ENCODE data around the gene HUS1.
"Not testable (repeated sequence)": the region's sequence is repeated elsewhere in the genome, so short reads cannot be mapped to it uniquely, and the experiment has no call there.

The HUS1 gene

DNA sequence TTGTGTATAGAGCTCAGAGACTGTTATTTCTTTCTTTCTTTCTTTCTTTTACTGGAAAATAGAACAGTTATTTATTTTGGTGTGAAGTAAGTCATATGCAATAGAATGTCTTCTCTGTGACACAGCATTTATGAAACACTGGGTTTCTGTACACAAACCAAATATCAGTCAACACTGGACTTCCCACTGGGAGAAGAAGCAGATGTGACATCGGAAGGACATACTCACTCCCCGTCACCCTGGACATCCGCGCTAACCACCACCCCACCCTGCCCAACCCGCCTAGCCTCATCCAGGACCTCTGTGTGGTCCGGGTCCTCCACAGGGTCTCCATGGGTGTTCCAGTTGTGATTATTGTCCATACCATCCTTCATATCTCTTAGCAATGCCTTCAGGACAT lies 27.5 kb upstream of the HUS1 start:
- TF ChIP-seq POLR2AphosphoS5 (IDR thresholded peaks at IDR 0.05; ENCODE audit: borderline replicate concordance, low read depth, low read length), result no peak
- TF ChIP-seq EZH2 (IDR thresholded peaks at IDR 0.05), result no peak
- TF ChIP-seq FOXP2 (optimal IDR thresholded peaks at IDR 0.05; ENCODE audit: control extremely low read depth, extremely low read length, insufficient read depth), result no peak
- no peak overlapping the region for H3K4me3 ChIP-seq
- H3K27ac ChIP-seq, result no peak overlapping the region
- H3K9ac ChIP-seq (ENCODE audit: insufficient read length), result no peak overlapping the region
- no peaks in the 10 kb centered on the region for H3K36me3 ChIP-seq (ENCODE audit: insufficient read depth, low read length)
- H3K9me3 ChIP-seq (ENCODE audit: low read depth, low read length), result no peaks in the 10 kb centered on the region
- no peak for DNase-seq (ENCODE audit: low read depth, low spot score)

DNA sequence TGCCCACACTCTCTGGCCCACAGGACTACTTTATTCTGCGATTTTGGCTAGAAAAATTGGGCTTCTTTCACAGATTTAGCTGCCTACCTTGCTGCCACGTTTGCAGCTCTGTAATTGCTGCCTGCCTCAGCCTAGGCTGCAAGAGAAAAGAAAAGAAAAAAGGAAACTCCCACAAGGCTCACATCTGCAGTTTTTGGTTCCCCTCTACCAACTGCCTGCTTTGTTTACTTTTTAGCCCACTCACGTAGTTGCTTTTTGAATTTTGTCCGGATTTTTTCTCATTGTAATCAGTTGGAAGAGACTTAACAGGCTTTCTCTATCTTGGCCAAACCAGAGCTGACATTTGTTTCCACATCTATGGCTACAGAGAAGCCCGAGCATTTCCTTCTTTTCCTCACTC lies 25.2 kb upstream of the HUS1 start:
- no peak for DNase-seq (ENCODE audit: low read depth, low spot score)
- Histone ChIP-seq H3K27ac (no peak overlapping the region), H3K9ac (ENCODE audit: insufficient read length) (no peak overlapping the region), H3K36me3 (ENCODE audit: insufficient read depth, low read length) (no peaks in the 10 kb centered on the region), H3K4me3 (no peak overlapping the region), H3K9me3 (ENCODE audit: low read depth, low read length) (no peaks in the 10 kb centered on the region)
- TF ChIP-seq EZH2 (IDR thresholded peaks at IDR 0.05) (no peak), FOXP2 (optimal IDR thresholded peaks at IDR 0.05; ENCODE audit: control extremely low read depth, extremely low read length, insufficient read depth) (no peak), POLR2AphosphoS5 (IDR thresholded peaks at IDR 0.05; ENCODE audit: borderline replicate concordance, low read depth, low read length) (no peak)

DNA sequence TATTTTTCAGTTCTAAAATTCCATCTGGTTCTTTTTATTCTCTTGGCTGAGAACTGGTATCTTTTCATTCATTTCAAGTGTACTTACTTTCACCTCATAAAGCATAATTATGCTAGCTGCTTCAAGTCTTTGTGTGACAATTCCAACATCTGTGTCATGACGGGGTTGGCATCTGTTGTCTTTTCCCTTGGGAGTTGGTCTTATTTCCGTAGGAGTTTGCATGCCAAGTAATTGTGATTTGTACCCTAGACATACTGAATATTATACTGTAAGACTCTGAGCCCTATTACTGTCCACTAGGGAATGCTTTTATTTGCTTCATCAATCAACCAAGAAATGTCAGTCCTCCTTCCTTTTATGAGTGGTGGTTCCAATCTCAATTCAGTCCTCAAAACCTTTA lies 24.6 kb upstream of the HUS1 start:
- Histone ChIP-seq H3K27ac (no peak overlapping the region), H3K9me3 (ENCODE audit: low read depth, low read length) (no peaks in the 10 kb centered on the region), H3K9ac (ENCODE audit: insufficient read length) (no peak overlapping the region), H3K4me3 (no peak overlapping the region), H3K36me3 (ENCODE audit: insufficient read depth, low read length) (no peaks in the 10 kb centered on the region)
- no peak for DNase-seq (ENCODE audit: low read depth, low spot score)
- TF ChIP-seq POLR2AphosphoS5 (IDR thresholded peaks at IDR 0.05; ENCODE audit: borderline replicate concordance, low read depth, low read length) (no peak), FOXP2 (optimal IDR thresholded peaks at IDR 0.05; ENCODE audit: control extremely low read depth, extremely low read length, insufficient read depth) (no peak), EZH2 (IDR thresholded peaks at IDR 0.05) (no peak)

DNA sequence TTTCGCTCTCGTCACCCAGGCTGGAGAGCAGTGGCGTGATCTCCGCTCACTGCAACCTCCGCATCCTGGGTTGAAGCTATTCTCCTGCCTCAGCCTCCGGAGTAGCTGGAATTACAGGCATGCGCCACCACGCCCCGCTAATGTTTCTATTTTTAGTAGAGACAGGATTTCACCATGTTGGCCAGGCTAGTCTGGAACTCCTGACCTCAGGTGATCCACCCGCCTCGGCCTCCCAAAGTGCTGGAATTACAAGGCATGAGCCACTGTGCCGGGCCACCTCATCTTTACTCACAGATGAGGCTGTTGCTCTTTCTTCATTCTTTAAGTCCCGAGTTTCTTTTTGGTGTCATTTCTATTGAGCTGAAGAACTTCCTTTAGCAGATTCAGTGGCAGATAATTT lies 20.7 kb upstream of the HUS1 start:
- not testable (repeated sequence) for H3K27ac ChIP-seq; DNase-seq (ENCODE audit: low read depth, low spot score); H3K9me3 ChIP-seq (ENCODE audit: low read depth, low read length); H3K4me3 ChIP-seq; H3K36me3 ChIP-seq (ENCODE audit: insufficient read depth, low read length); H3K9ac ChIP-seq (ENCODE audit: insufficient read length)

DNA sequence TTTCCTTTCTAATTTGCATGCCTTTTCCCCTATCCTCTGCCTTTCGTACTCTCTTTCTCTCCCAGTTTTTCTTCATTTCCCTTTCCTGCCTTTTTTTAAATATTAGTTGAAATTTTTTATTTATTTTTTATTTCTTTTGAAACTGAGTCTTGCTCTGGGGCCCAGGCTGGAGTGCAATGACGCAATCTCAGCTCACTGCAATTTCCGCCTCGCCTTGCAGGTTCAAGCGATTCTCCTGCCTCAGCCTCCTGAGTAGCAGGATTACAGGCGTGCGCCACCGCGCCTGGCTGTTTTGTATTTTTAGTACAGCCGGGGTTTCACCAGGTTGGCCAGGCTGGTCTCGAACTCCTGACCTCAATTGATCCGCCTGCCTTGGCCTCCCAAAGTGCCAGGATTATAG lies 20.0 kb upstream of the HUS1 start:
- TF ChIP-seq FOXP2 (optimal IDR thresholded peaks at IDR 0.05; ENCODE audit: control extremely low read depth, extremely low read length, insufficient read depth), result no peak
- TF ChIP-seq POLR2AphosphoS5 (IDR thresholded peaks at IDR 0.05; ENCODE audit: borderline replicate concordance, low read depth, low read length), result no peak
- TF ChIP-seq EZH2 (IDR thresholded peaks at IDR 0.05), result no peak
- no peak overlapping the region for H3K9ac ChIP-seq (ENCODE audit: insufficient read length)
- H3K4me3 ChIP-seq, result no peak overlapping the region
- H3K36me3 ChIP-seq (ENCODE audit: insufficient read depth, low read length), result no peaks in the 10 kb centered on the region
- H3K27ac ChIP-seq, result no peak overlapping the region
- H3K9me3 ChIP-seq (ENCODE audit: low read depth, low read length), result no peaks in the 10 kb centered on the region
- DNase-seq (ENCODE audit: low read depth, low spot score), result no peak

DNA sequence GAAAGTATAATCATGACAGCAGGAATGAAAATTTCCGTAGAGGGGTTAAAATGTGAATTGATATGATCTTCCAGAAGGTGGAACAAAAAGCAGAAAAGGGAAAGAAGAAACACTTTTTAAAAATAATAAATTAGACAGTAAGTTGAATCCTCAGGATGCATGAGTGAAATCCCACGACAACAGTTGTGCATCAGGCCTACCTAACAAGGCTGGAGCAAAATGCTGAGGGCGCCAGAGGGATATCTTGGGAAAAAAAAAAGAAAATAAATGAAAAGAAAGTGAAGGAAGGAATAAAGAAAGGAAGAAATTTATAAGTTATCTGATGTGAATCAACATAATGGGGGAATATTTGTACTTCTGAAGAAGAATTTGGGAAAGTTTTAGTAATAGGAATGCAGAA lies 13.0 kb upstream of the HUS1 start:
- no peak overlapping the region for H3K27ac ChIP-seq
- no peak overlapping the region for H3K4me3 ChIP-seq
- H3K9me3 ChIP-seq (ENCODE audit: low read depth, low read length), result no peaks in the 10 kb centered on the region
- DNase-seq (ENCODE audit: low read depth, low spot score), result no peak
- no peaks in the 10 kb centered on the region for H3K36me3 ChIP-seq (ENCODE audit: insufficient read depth, low read length)
- TF ChIP-seq FOXP2 (optimal IDR thresholded peaks at IDR 0.05; ENCODE audit: control extremely low read depth, extremely low read length, insufficient read depth) (no peak), EZH2 (IDR thresholded peaks at IDR 0.05) (no peak), POLR2AphosphoS5 (IDR thresholded peaks at IDR 0.05; ENCODE audit: borderline replicate concordance, low read depth, low read length) (no peak)
- no peak overlapping the region for H3K9ac ChIP-seq (ENCODE audit: insufficient read length)

DNA sequence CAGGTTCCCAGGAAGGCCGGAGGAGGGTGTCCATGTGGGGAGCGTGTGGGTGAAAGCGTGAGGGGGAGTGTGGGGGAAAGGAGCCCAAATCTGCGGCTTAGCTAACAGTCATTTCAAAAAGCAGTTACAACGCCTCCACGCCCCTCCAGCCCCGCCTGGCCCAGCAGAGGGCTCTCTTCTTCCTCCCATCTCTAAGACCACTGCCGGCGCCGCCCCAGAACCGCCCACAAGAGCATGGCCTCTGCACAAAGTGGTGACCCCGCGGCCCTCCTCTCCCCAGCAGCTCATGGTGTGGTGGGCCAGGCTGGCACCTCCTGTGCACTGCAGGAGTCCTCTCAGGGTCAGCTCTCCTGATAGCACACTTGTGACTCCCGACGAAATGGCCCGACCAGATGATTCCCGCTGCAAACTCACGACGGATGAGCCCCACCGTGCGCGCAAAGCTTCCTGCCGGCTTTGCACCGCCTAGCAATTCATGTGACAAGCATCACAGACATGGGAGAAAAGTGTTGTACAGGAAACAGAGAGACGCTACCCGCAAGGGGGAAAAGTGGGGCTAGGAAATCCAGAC lies 12.4 kb upstream of the HUS1 start:
- Histone ChIP-seq H3K9ac (ENCODE audit: insufficient read length) (no peak overlapping the region), H3K27ac (no peak overlapping the region), H3K4me3 (no peak overlapping the region), H3K9me3 (ENCODE audit: low read depth, low read length) (no peaks in the 10 kb centered on the region), H3K36me3 (ENCODE audit: insufficient read depth, low read length) (no peaks in the 10 kb centered on the region)
- TF ChIP-seq FOXP2 (optimal IDR thresholded peaks at IDR 0.05; ENCODE audit: control extremely low read depth, extremely low read length, insufficient read depth) (no peak), POLR2AphosphoS5 (IDR thresholded peaks at IDR 0.05; ENCODE audit: borderline replicate concordance, low read depth, low read length) (peak; percentile 33; the same call in 1 of the 2 replicates), EZH2 (IDR thresholded peaks at IDR 0.05) (no peak)
- no peak for DNase-seq (ENCODE audit: low read depth, low spot score)

DNA sequence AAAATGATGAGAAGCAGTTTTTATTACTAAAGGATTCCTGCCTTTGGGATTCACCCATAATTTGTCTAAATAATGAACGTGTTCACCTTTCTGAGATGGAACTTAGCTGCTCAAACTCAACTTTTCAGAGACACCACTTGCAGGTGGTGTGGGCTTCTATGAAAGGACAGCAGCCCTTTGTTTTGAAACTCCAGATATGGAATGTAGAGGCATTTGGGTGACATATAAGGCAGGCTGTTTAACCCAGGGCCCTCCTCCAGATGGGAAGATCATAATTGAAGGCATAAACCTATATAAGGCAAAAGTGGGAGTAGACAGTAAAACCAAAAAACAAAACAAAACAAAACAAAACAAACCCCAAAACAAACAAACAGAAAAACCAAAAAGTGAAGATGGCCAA lies 11.9 kb upstream of the HUS1 start:
- H3K27ac ChIP-seq, result no peak overlapping the region
- no peak for DNase-seq (ENCODE audit: low read depth, low spot score)
- H3K9me3 ChIP-seq (ENCODE audit: low read depth, low read length), result no peaks in the 10 kb centered on the region
- H3K36me3 ChIP-seq (ENCODE audit: insufficient read depth, low read length), result no peaks in the 10 kb centered on the region
- H3K9ac ChIP-seq (ENCODE audit: insufficient read length), result no peak overlapping the region
- TF ChIP-seq FOXP2 (optimal IDR thresholded peaks at IDR 0.05; ENCODE audit: control extremely low read depth, extremely low read length, insufficient read depth) (no peak), POLR2AphosphoS5 (IDR thresholded peaks at IDR 0.05; ENCODE audit: borderline replicate concordance, low read depth, low read length) (no peak), EZH2 (IDR thresholded peaks at IDR 0.05) (no peak)
- no peak overlapping the region for H3K4me3 ChIP-seq

DNA sequence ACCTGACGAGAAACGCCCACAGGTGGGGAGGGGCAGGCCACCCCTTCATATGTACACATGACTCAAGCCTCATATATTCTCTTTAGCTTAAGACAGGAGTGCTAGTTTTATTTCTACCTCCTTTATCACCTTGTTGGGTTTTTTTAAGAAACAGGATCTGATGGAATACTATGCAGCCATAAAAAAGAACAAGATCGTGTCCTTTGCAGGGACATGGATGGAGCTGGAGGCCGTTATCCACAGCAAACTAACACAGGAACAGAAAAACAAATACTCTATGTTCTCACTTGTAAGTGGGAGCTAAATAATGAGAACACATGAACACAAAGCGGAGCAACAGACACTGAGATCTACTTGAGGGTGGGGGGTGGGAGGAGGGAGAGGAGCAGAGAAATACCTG lies 11.2 kb upstream of the HUS1 start:
- Histone ChIP-seq H3K27ac (no peak overlapping the region), H3K9ac (ENCODE audit: insufficient read length) (no peak overlapping the region), H3K4me3 (no peak overlapping the region), H3K36me3 (ENCODE audit: insufficient read depth, low read length) (no peaks in the 10 kb centered on the region), H3K9me3 (ENCODE audit: low read depth, low read length) (no peaks in the 10 kb centered on the region)
- no peak for DNase-seq (ENCODE audit: low read depth, low spot score)
- TF ChIP-seq EZH2 (IDR thresholded peaks at IDR 0.05), result no peak
- TF ChIP-seq POLR2AphosphoS5 (IDR thresholded peaks at IDR 0.05; ENCODE audit: borderline replicate concordance, low read depth, low read length), result no peak
- TF ChIP-seq FOXP2 (optimal IDR thresholded peaks at IDR 0.05; ENCODE audit: control extremely low read depth, extremely low read length, insufficient read depth), result no peak

DNA sequence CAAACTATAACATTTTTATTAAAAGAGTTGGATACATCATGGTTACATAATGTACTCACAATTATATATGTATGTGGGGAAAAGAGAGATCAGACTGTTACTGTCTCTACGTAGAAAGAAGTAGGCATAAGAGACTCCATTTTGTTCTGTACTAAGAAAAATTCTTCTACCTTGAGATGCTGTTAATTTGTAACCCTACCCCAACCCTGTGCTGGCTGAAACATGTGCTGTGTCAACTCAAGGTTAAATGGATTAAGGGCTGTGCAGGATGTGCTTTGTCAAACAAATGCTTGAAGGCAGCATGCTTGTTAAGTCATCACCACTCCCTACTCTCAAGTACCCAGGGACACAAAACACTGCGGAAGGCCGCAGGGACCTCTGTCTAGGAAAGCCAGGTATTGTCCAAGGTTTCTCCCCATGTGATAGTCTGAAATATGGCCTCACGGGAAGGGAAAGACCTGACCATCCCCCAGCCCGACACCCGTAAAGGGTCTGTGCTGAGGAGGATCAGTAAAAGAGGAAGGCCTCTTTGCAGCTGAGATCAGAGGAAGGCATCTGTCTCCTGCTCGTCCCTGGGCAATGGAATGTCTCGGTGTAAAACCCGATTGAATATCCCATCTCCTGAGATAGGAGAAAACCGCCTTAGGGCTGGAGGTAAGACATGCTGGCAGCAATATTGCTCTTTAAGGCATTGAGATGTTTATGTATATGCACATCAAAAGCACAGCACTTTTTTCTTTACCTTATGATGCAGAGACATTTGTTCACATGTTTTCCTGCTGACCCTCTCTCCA lies 10.4 kb upstream of the HUS1 start:
- H3K4me3 ChIP-seq; H3K9ac ChIP-seq (ENCODE audit: insufficient read length); DNase-seq (ENCODE audit: low read depth, low spot score); H3K36me3 ChIP-seq (ENCODE audit: insufficient read depth, low read length); H3K27ac ChIP-seq; H3K9me3 ChIP-seq (ENCODE audit: low read depth, low read length): not testable (repeated sequence)
